K562 (cell line): ENCODE results near the gene TMEM132D. TPM values are rescaled to one million over a fixed set of nuclear protein-coding genes. Genes with fewer than 3 reads are reported as not detected.
"Not testable (repeated sequence)": the region's sequence is repeated elsewhere in the genome, so short reads cannot be mapped to it uniquely, and the experiment has no call there.

Experiments
- ATAC-seq: fragments of 200-7000 bp; cut with Tn5 transposase; 3 replicates; pipeline ENCODE4 v1.9.1; 2020; ENCODE audit warnings: moderate library complexity
- BruUV-seq: library from RNA; stranded (reverse); fragments of 400-500 nt; replicated peaks from 2 replicates; lab custom pipeline; 2021; lab: Mats Ljungman, UMichigan
- CTCF ChIA-PET: fragments of 300-600 bp; formaldehyde crosslinking; extraction: SDS; loops from one replicate; lab custom pipeline; 2021; ENCODE audit warnings: low intra/inter-chr PET ratio; lab: Yijun Ruan, JAX
- POLR2A ChIA-PET: fragments of 300-600, 350-650 bp; sonication (Branson Sonifier 250); formaldehyde crosslinking; extraction: SDS; loops from one replicate; lab custom pipeline; 2021; ENCODE audit warnings: antibody characterized with exemption, inconsistent platforms; lab: Yijun Ruan, JAX
- DNase-seq, 4 experiments: peaks; one replicate each; pipeline versions ENCODE4 v3.0.0 to v3.0.0-alpha.2; 2011 to 2018; ENCODE audit warnings: low spot score in 3 of 4, mixed read lengths in 3 of 4; ENCODE audit errors: extremely low read depth in 1 of 4
- FAIRE-seq: peaks from 2 replicates; lab custom pipeline; 2011; peaks lifted over from hg19 to GRCh38; lab: Jason Lieb, UNC
- H2AFZ ChIP-seq: 2 replicates; pipeline ENCODE4 v1.6.0; 2011; ENCODE audit warnings: low read depth, low read length, control low read depth, inconsistent platforms
- H3K27ac ChIP-seq: fragments of 200-600 bp; 3 replicates; pipeline ENCODE4 v1.8.0; 2011; ENCODE audit warnings: low read depth, mild to moderate bottlenecking, control low read depth, inconsistent platforms, low read length, moderate library complexity, mixed read lengths; ENCODE audit errors: extremely low read depth
- H3K27me3 ChIP-seq, 2 experiments: fragments of 300-600 bp in 1 of 2; 2 replicates in 1 of 2; 3 replicates in 1 of 2; pipeline versions ENCODE4 v1.6.0 to v1.8.0; 2011; ENCODE audit warnings: inconsistent platforms in 2 of 2, low read length in 2 of 2, mild to moderate bottlenecking in 1 of 2, mixed read lengths in 1 of 2, moderate library complexity in 1 of 2; ENCODE audit not compliant: control insufficient read depth in 2 of 2, insufficient read depth in 2 of 2
- H3K36me3 ChIP-seq: fragments of 300-600 bp; 3 replicates; pipeline ENCODE4 v1.8.0; 2011; ENCODE audit warnings: mild to moderate bottlenecking, low read length, inconsistent platforms; ENCODE audit not compliant: control insufficient read depth, insufficient read depth
- H3K4me1 ChIP-seq, 2 experiments: fragments of 200-600 bp in 1 of 2; replicated peaks in 1 of 2; 2 replicates in 1 of 2; 3 replicates in 1 of 2; pipeline versions ENCODE4 v1.5.1 to v1.8.0; 2011; ENCODE audit warnings: inconsistent platforms in 2 of 2, low read length in 2 of 2, mild to moderate bottlenecking in 1 of 2, mixed read lengths in 1 of 2, moderate library complexity in 1 of 2; ENCODE audit not compliant: control insufficient read depth in 2 of 2, insufficient read depth in 2 of 2
- H3K4me2 ChIP-seq: 2 replicates; pipeline ENCODE4 v1.6.1; 2011; ENCODE audit warnings: low read length, control low read depth, inconsistent platforms, mixed read lengths; ENCODE audit not compliant: insufficient read depth
- H3K4me3 ChIP-seq: fragments of 200-600 bp; sonication (generic), shearing (Covaris generic); 2 replicates; pipeline ENCODE4 v1.5.1; 2016; ENCODE audit warnings: control low read depth, inconsistent platforms
- H3K79me2 ChIP-seq: fragments of 200-600 bp; 3 replicates; pipeline ENCODE4 v1.8.0; 2011; ENCODE audit warnings: low read length, inconsistent platforms; ENCODE audit not compliant: control insufficient read depth, insufficient read depth
- H3K9ac ChIP-seq, 2 experiments: 2 replicates each; pipeline versions ENCODE4 v1.6.0 to v1.6.1; 2011; ENCODE audit warnings: low read depth in 2 of 2, low read length in 2 of 2, control low read depth in 1 of 2, inconsistent platforms in 1 of 2, mild to moderate bottlenecking in 1 of 2, mixed read lengths in 1 of 2; ENCODE audit not compliant: insufficient read depth in 1 of 2
- H3K9me1 ChIP-seq: one replicate; pipeline ENCODE4 v1.6.0; 2011; ENCODE audit warnings: inconsistent platforms, mild to moderate bottlenecking, low read length, moderate library complexity; ENCODE audit not compliant: control insufficient read depth, insufficient read depth
- H3K9me3 ChIP-seq: replicated peaks from 2 replicates; pipeline ENCODE4 v1.5.1; 2011; ENCODE audit warnings: low read depth, low read length, inconsistent platforms; ENCODE audit not compliant: control insufficient read depth, insufficient read depth
- H4K20me1 ChIP-seq: replicated peaks from 2 replicates; pipeline ENCODE4 v1.6.1; 2011; ENCODE audit warnings: low read length, inconsistent platforms, mixed read lengths; ENCODE audit not compliant: control insufficient read depth, insufficient read depth
- ATF3 ChIP-seq, 2 experiments: fragments of 450-650 bp in 1 of 2; sonication (generic) in 1 of 2; formaldehyde crosslinking in 1 of 2; IDR thresholded peaks in 1 of 2; conservative IDR thresholded peaks in 1 of 2; 2 replicates each; pipeline versions ENCODE4 v1.6.1 to v1.8.1; 2016 to 2023; ENCODE audit warnings: mild to moderate bottlenecking in 2 of 2, moderate library complexity in 2 of 2, inconsistent platforms in 1 of 2, missing genetic modification reagents in 1 of 2
- HCFC1 ChIP-seq: IDR thresholded peaks from 2 replicates; pipeline ENCODE4 v1.6.1; 2012; ENCODE audit warnings: low read depth, low read length, improper control_type of control experiment
- MNT ChIP-seq, 2 experiments: fragments of 450-650 bp; conservative IDR thresholded peaks; 2 replicates each; pipeline ENCODE4 v1.6.1; 2017; ENCODE audit warnings: mild to moderate bottlenecking in 2 of 2, moderate library complexity in 2 of 2
- NR3C1 ChIP-seq: sonication (generic); formaldehyde crosslinking; IDR thresholded peaks from 2 replicates; pipeline ENCODE4 v1.8.1; 2022; ENCODE audit warnings: missing genetic modification reagents
- ZNF280B ChIP-seq: fragments of 250-450 bp; sonication (Bioruptor Pico); IDR thresholded peaks from 2 replicates; pipeline ENCODE4 v1.5.1; 2021; ENCODE audit warnings: mild to moderate bottlenecking
- WGBS: fragments of 100-300 bp; shearing (Covaris generic); methylation state at CpG from one replicate; pipeline ENCODE4 v1.1.6; 2016; ENCODE audit warnings: low coverage, mixed read lengths; ENCODE audit not compliant: insufficient coverage; ENCODE audit errors: missing lambda C conversion rate; 5-methylcytosine and 5-hydroxymethylcytosine counted together
- in situ Hi-C: fragments of 300-500 bp; cut with MboI; formaldehyde crosslinking; loops from 4 replicates; pipeline ENCODE4 v1.15.0; 2018; ENCODE audit warnings: inconsistent platforms, mixed read lengths
- intact Hi-C: fragments of 100-400 bp; cut with micrococcal nuclease; formaldehyde crosslinking; loops from 2 replicates; pipeline ENCODE4 v1.14.2; 2022
- polyA plus RNA-seq, 8 experiments: library from polyadenylated mRNA; depleted of rRNA in 4 of 8; stranded (reverse) in 5 of 8; unstranded in 3 of 8; fragments of >200 nt; fragmentation: Nextera tagmentation in 2 of 8; fragmentation: Illumina TruSeq in 1 of 8; extraction: Ambion mirVana in 2 of 8; extraction: Trizol in 1 of 8; gene quantifications; 2 replicates each; pipeline versions ENCODE4 v1.2.1 to v1.2.3, GENCODE V29; 2011 to 2014; ENCODE audit warnings: inconsistent platforms in 1 of 8, missing spikeins in 1 of 8
- total RNA-seq, 7 experiments: library from RNA; depleted of rRNA in 6 of 7; stranded (reverse); fragments of >200 nt in 6 of 7; fragmentation: Illumina TruSeq in 2 of 7; extraction: Trizol in 2 of 7; gene quantifications; 2 replicates each; pipeline versions ENCODE4 v1.2.1 to v1.2.3, GENCODE V29; 2011 to 2021; ENCODE audit warnings: low replicate concordance in 1 of 7
- TF ChIP-seq, protein P1 (sequence below): fragments of 450-650 bp; IDR thresholded peaks from 2 replicates; pipeline ENCODE4 v1.7.0; 2016; ENCODE audit warnings: borderline replicate concordance

The TMEM132D gene
- total and polyA plus RNA-seq, 9 of the 15 experiments (the other 6 are each of a cell fraction or from before 2014, with no cell fraction given), result not detected

- POLR2A ChIA-PET, H3K79me2 ChIP-seq, H3K27ac ChIP-seq, FAIRE-seq, H3K4me1 ChIP-seq, in situ Hi-C loops, intact Hi-C loops, H3K4me2 ChIP-seq, BruUV-seq, H3K36me3 ChIP-seq, H4K20me1 ChIP-seq, CTCF ChIA-PET, H2AFZ ChIP-seq, H3K9ac ChIP-seq, DNase-seq, H3K9me3 ChIP-seq, H3K4me3 ChIP-seq, H3K9me1 ChIP-seq, H3K27me3 ChIP-seq, ATAC-seq: not testable (repeated sequence)
- WGBS, result 4% methylated on average over 11 of the region's 11 CpGs
Observed at GRCh38 chr12:129043334-129043733, 860.5 kb downstream of the TMEM132D start.

GRCh38 chr12:129036135-129036534, 867.7 kb downstream of the TMEM132D start:
- ChIA-PET POLR2A (no interaction called here), CTCF (no interaction called here)
- DNase-seq, result no peak
- Histone ChIP-seq H3K36me3 (no peaks in the 10 kb centered on the region), H2AFZ (no peak overlapping the region), H3K79me2 (no peaks in the 10 kb centered on the region), H3K9me1 (no peaks in the 10 kb centered on the region), H3K27me3 (peaks cover 0 to 38% of the 10 kb centered on the region in 2 experiments; a peak in 2 of 5 replicates), H3K27ac (no peak overlapping the region), H3K4me1 (no peaks in the 10 kb centered on the region), H4K20me1 (no peaks in the 10 kb centered on the region), H3K9me3 (no peaks in the 10 kb centered on the region), H3K4me2 (no peak overlapping the region), H3K4me3 (no peak overlapping the region), H3K9ac (no peak overlapping the region)
- in situ Hi-C loops (no loop called here), intact Hi-C loops (no loop called here)
- WGBS, result 3% methylated on average over 9 of the region's 9 CpGs
- no TSS peak for BruUV-seq
- no peak for ATAC-seq
- no peak for FAIRE-seq
- TF ChIP-seq ZNF280B, result no peak
- no peak for TF ChIP-seq MNT (conservative IDR thresholded peaks at IDR 0.05)
- TF ChIP-seq, protein P1, sequence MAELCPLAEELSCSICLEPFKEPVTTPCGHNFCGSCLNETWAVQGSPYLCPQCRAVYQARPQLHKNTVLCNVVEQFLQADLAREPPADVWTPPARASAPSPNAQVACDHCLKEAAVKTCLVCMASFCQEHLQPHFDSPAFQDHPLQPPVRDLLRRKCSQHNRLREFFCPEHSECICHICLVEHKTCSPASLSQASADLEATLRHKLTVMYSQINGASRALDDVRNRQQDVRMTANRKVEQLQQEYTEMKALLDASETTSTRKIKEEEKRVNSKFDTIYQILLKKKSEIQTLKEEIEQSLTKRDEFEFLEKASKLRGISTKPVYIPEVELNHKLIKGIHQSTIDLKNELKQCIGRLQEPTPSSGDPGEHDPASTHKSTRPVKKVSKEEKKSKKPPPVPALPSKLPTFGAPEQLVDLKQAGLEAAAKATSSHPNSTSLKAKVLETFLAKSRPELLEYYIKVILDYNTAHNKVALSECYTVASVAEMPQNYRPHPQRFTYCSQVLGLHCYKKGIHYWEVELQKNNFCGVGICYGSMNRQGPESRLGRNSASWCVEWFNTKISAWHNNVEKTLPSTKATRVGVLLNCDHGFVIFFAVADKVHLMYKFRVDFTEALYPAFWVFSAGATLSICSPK, result no peak
- no peak for TF ChIP-seq ATF3 (IDR thresholded peaks at IDR 0.05)
- no peak for TF ChIP-seq ATF3 (CRISPR knock-in tag; conservative IDR thresholded peaks at IDR 0.05)
- no peak for TF ChIP-seq HCFC1
- TF ChIP-seq NR3C1 (CRISPR knock-in tag), result no peak
